Measurements from ENCODE around the gene GALNT2.

GALNT2 gene

DNA sequence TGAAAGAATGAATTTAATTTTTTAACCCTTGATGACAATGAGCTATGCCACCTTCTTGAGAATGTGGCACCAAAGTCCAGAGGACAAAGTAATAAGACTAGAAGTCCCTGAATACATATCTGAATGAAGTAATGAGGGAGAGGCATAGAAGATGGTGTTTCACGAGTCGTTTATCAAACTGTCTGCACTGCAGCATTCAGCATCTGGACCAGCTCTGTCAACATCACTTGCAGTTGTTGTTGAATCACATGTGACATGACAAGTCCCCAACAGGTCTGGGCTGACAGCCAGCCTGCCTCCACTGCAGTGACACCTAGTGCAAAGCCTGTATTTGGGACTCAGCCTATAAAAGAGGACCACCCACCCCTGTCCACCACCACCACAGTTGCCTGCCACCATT lies 17.3 kb upstream of the GALNT2 start:
- no peak overlapping the region for H3K27ac ChIP-seq
- no peak overlapping the region for H3K4me2 ChIP-seq
- H3K9ac ChIP-seq: no peak overlapping the region
- no peak overlapping the region for H3K4me3 ChIP-seq
- H4K20me1 ChIP-seq: no peaks in the 10 kb centered on the region
- no peak for TF ChIP-seq Cebpa-rat (IDR thresholded peaks at IDR 0.05)
- H3K27me3 ChIP-seq: no peaks in the 10 kb centered on the region
- peaks cover 8% of the 10 kb centered on the region for H3K4me1 ChIP-seq
- no peaks in the 10 kb centered on the region for H3K36me3 ChIP-seq
- H3K9me3 ChIP-seq: no peaks in the 10 kb centered on the region

DNA sequence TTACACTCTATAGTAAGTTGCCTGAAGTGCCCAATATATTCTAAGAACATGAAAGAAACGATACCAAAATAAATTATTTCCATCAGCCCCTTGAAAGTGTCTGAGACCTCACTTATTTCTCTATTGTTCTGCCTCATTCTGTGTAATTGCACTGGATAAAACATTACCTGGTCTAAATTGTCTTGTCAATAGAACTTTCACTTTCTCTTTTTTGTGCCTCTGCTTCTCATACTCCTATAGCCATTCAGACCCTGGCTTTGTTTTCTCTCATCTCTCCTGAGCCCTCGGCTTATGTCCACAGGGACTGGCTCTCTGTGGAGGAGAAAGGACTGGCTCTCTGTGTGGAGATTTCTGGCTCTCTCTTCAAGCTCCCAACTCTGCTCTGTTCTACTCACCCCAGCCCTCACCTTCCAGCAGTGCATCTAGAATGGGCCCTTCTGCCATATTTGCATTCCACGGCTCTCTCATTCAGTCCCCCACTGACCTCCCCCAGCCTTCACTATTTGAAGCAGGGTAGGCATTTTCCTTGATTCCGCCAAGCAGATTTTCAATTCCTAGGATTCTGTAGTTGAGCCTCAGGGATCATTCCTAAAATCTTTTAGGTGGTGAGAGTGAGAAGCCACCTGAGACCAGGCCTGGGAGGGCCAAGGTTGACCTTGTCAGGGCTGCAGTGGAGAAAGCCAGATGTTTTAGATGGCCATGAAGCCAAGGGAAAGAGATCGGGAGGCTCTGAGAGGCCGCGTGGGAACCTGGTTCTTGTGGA lies 15.9 kb upstream of the GALNT2 start:
- H3K4me2 ChIP-seq: no peak overlapping the region
- H3K4me3 ChIP-seq: no peak overlapping the region
- no peaks in the 10 kb centered on the region for H3K9me3 ChIP-seq
- no peak overlapping the region for H3K9ac ChIP-seq
- H4K20me1 ChIP-seq: no peaks in the 10 kb centered on the region
- no peak for TF ChIP-seq Cebpa-rat (IDR thresholded peaks at IDR 0.05)
- no peaks in the 10 kb centered on the region for H3K36me3 ChIP-seq
- no peaks in the 10 kb centered on the region for H3K4me1 ChIP-seq
- H3K27ac ChIP-seq: no peak overlapping the region
- H3K27me3 ChIP-seq: no peaks in the 10 kb centered on the region

DNA sequence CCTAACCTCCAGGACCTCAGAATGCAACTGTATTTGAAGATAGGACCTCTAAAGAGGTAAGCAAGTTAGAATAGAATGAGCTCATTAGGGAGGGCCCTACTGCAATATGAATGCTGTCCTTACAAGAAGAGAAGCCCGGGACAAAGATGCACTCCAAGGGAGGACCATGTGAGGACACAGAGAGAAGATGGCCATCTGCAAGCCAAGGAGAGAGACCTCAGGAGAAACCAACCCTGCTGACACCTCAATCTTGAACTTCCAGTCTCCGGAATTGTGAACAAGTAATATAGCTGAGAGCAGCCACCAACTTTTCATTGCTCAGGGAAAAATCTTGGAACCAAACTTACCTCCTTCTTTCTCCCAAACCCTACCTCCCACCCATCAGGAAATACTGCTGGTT lies 15.0 kb upstream of the GALNT2 start:
- no peak overlapping the region for H3K27ac ChIP-seq
- H3K9me3 ChIP-seq: no peaks in the 10 kb centered on the region
- no peak overlapping the region for H3K4me3 ChIP-seq
- TF ChIP-seq Cebpa-rat (IDR thresholded peaks at IDR 0.05): no peak
- no peaks in the 10 kb centered on the region for H4K20me1 ChIP-seq
- 0 out of 2 replicates have a peak, but pooled peaks cover under 1% of the 10 kb centered on the region for H3K4me1 ChIP-seq
- H3K9ac ChIP-seq: no peak overlapping the region
- H3K4me2 ChIP-seq: no peak overlapping the region
- H3K36me3 ChIP-seq: no peaks in the 10 kb centered on the region
- H3K27me3 ChIP-seq: no peaks in the 10 kb centered on the region

DNA sequence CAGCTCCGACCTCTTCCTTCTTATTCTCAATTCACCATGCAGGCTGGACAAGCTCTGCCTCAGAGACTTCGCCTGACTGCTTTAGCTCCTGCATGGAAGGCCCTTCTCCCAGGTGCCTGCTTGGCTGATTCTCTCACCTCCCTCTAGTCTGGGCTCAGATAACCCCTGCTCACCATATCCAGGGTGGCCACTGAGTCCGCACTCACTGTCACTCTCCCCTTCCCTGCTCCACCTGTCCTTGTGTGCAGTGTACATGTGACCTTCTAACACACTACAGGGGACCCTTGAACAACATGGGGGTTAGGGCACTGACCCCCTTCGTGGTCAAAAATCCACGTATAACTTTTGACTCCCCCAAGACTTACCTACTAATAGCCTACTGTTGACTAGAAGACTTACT lies 14.4 kb upstream of the GALNT2 start:
- Histone ChIP-seq H3K4me2 (no peak overlapping the region), H3K36me3 (no peaks in the 10 kb centered on the region)
- TF ChIP-seq Cebpa-rat (IDR thresholded peaks at IDR 0.05): no peak

DNA sequence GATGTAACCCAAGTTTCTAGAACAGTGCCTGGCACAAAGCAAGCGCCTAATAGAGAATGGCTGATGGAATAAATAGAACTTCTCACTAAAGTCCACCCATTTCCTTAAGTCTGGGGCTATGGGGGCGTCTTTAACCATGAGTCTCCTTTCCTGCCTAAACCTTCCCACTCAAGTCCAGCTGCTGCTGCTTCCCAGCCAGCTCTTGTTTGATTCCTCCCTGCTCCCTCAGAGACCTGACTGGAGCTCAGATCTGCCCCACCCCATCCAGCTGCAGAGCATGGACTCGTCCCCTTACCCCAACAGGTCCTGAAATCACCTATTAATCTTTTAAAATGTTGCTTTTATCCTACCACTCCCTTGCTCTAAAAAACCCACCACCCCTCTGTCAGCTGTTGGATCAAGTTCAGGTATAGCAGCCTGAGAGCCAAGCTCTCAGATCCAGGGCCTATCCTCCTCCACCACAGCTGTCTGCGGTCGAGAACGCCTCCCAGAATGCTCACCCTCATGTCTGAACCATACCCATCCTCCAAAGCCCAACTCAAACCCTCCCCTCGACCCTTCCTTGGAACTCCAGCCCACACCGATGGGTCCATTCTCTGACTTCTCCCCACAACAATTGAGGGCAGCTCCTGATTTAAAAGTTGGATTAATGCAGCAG lies 12.8 kb upstream of the GALNT2 start:
- TF ChIP-seq Cebpa-rat (IDR thresholded peaks at IDR 0.05): no peak
- no peaks in the 10 kb centered on the region for H3K27me3 ChIP-seq
- H3K4me2 ChIP-seq: no peak overlapping the region
- H3K36me3 ChIP-seq: no peaks in the 10 kb centered on the region
- no peak overlapping the region for H3K9ac ChIP-seq
- H3K27ac ChIP-seq: no peak overlapping the region
- H4K20me1 ChIP-seq: no peaks in the 10 kb centered on the region
- H3K9me3 ChIP-seq: no peaks in the 10 kb centered on the region
- 0 out of 2 replicates have a peak, but pooled peaks cover 8% of the 10 kb centered on the region for H3K4me1 ChIP-seq
- H3K4me3 ChIP-seq: no peak overlapping the region

More for the DNA sequence above, 14.4 kb upstream of the GALNT2 start:
- Histone ChIP-seq H4K20me1 (no peaks in the 10 kb centered on the region), H3K27ac (no peak overlapping the region), H3K27me3 (no peaks in the 10 kb centered on the region), H3K9me3 (no peaks in the 10 kb centered on the region), H3K9ac (no peak overlapping the region), H3K4me3 (no peak overlapping the region), H3K4me1 (0 out of 2 replicates have a peak, but pooled peaks cover 7% of the 10 kb centered on the region)

DNA sequence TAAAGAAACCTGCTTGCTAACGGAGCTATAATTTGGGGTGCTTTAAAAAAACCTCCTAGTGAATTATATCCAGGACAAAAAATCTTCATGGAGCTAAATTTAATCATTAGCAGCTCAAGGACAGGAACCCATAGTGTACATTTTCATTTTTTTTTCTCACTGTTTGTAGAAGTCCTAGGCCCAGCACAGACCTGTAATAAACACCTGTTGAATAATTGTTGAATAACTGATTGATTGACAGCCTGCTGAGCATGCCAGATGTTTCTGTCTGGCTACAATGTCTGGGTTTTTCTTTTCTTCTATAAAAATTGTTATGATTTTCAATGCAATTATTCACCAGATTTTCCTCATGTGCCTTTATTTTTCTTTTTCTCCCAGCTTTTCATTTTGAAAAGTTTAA lies 10.9 kb upstream of the GALNT2 start:
- no peaks in the 10 kb centered on the region for H4K20me1 ChIP-seq
- H3K4me3 ChIP-seq: no peak overlapping the region
- 0 out of 2 replicates have a peak, but pooled peaks cover 8% of the 10 kb centered on the region for H3K4me1 ChIP-seq
- H3K27me3 ChIP-seq: no peaks in the 10 kb centered on the region
- H3K9me3 ChIP-seq: peaks cover 6% of the 10 kb centered on the region; the same call in 1 of the 2 replicates
- no peak overlapping the region for H3K27ac ChIP-seq
- no peak for TF ChIP-seq Cebpa-rat (IDR thresholded peaks at IDR 0.05)
- H3K36me3 ChIP-seq: no peaks in the 10 kb centered on the region
- H3K4me2 ChIP-seq: no peak overlapping the region
- H3K9ac ChIP-seq: no peak overlapping the region

DNA sequence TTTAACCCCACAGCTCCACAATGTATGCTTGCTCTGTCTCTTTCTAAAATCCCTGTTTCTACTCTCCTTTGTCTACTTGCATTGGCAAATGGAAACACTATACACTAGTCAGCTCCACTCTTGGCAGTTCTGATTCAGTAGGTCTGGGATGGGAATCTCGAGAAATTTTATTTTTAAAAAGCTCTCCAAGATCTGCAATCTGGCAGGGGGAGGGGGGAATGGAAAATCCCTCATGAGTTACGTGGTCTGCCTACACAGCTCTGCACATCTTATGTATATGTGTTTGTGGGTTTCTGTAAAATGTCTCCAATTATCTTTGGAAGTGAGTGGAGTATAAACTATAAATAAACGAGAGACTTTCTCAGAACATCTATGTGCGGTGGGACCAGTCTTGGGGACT lies 9.9 kb upstream of the GALNT2 start:
- TF ChIP-seq Cebpa-rat (IDR thresholded peaks at IDR 0.05): no peak
- Histone ChIP-seq H4K20me1 (no peaks in the 10 kb centered on the region), H3K27ac (no peak overlapping the region), H3K36me3 (no peaks in the 10 kb centered on the region), H3K9me3 (peaks cover 7% of the 10 kb centered on the region; the same call in 1 of the 2 replicates), H3K4me2 (no peak overlapping the region), H3K27me3 (no peaks in the 10 kb centered on the region), H3K4me3 (no peak overlapping the region), H3K9ac (no peak overlapping the region), H3K4me1 (0 out of 2 replicates have a peak, but pooled peaks cover 8% of the 10 kb centered on the region)

DNA sequence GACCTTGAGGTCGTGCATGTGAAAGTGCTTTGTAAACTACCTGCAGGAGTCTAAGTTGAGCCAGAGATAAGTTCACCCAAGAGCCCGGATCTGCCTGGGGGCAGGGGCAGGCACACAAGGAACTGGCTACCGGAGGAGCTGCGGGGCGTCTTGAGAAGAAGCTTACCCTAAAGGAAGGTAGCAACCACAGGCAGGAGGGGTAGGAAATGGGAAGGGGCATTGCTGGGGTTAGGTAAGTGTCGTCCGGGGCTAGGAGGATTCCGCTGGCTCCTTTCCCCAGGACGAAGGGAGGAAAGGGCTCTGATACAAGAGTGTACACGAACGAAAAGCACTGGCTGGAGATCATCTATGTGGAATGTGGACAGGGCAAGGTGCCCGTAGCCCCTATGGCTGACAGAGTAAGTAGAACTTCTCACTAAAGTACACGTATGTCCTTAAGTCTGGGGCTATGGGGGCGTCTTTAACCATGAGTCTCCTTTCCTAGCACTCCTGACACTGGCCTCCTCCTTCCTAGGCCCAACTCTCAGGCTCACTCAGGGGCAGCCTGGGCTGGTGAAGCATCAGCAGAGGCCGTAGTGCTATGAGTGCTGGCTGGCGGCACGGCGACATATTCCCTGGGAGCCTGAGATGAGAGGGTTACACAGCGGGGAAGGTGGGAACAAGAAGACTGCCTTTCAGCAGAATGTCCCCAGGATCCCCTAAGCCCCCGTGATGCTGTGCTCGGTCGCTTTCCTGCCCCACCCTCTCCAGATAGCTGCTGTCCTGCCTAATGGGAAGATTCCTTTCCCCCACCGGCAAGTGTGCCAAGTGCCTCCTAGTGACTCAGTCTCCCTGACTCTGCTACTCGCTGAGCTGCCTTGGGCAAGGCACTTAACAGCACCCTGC lies 9.1 kb upstream of the GALNT2 start:
- no peaks in the 10 kb centered on the region for H3K36me3 ChIP-seq
- no peaks in the 10 kb centered on the region for H3K27me3 ChIP-seq
- no peak for TF ChIP-seq Cebpa-rat (IDR thresholded peaks at IDR 0.05)
- no peak overlapping the region for H3K4me3 ChIP-seq
- no peak overlapping the region for H3K27ac ChIP-seq
- H3K4me1 ChIP-seq: 0 out of 2 replicates have a peak, but pooled peaks cover 8% of the 10 kb centered on the region
- H4K20me1 ChIP-seq: no peaks in the 10 kb centered on the region
- H3K9me3 ChIP-seq: peaks cover 15% of the 10 kb centered on the region
- no peak overlapping the region for H3K4me2 ChIP-seq
- H3K9ac ChIP-seq: no peak overlapping the region

DNA sequence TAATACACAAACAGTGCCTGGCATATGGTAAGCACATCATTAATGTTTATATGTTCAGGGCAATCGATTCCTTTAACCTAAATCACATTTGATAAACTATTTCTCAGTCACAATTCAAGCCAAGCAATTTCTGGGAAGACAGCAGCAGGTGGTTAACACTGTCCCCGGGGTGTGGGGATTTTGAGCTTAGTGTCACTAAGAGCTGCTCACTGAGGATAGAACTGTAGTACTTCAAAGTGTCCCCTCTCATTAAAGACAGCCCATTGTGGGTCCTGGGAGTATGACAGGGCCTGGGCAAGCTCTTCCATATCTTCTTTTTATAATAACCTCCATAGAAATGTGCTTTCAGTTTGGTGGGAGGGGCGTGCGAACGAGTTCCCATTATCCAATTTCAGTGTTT lies 8.4 kb upstream of the GALNT2 start:
- TF ChIP-seq Cebpa-rat (IDR thresholded peaks at IDR 0.05): no peak
- H4K20me1 ChIP-seq: no peaks in the 10 kb centered on the region

More for the DNA sequence above, 8.4 kb upstream of the GALNT2 start:
- H3K36me3 ChIP-seq: no peaks in the 10 kb centered on the region
- no peak overlapping the region for H3K27ac ChIP-seq
- H3K9me3 ChIP-seq: peaks cover 22% of the 10 kb centered on the region
- H3K9ac ChIP-seq: no peak overlapping the region
- 0 out of 2 replicates have a peak, but pooled peaks cover 8% of the 10 kb centered on the region for H3K4me1 ChIP-seq
- H3K4me3 ChIP-seq: no peak overlapping the region
- no peaks in the 10 kb centered on the region for H3K27me3 ChIP-seq
- no peak overlapping the region for H3K4me2 ChIP-seq
